ENCODE data around the gene DMRTA2.

- TF ChIP-seq CTCF (IDR thresholded peaks at IDR 0.05) (no peak), SIN3A (IDR thresholded peaks at IDR 0.05; ENCODE audit: borderline replicate concordance, insufficient read depth, low read depth, low read length) (no peak), REST (IDR thresholded peaks at IDR 0.05; ENCODE audit: insufficient read depth in 1 of 2, low read depth in 2 of 2, low read length in 1 of 2) (no peak)
Measured at GRCh38 chr1:50450861-50451653, 27.8 kb upstream of the DMRTA2 start.
